ENCODE data around the gene HP1BP3.

- TF ChIP-seq CTCF (IDR thresholded peaks at IDR 0.05; ENCODE audit: poor library complexity, severe bottlenecking) (peak; percentile 15), REST (IDR thresholded peaks at IDR 0.05; ENCODE audit: borderline replicate concordance) (no peak), RAD21 (conservative IDR thresholded peaks at IDR 0.05) (no peak), EP300 (conservative IDR thresholded peaks at IDR 0.05; ENCODE audit: poor library complexity, severe bottlenecking) (no peak), POLR2AphosphoS5 (IDR thresholded peaks at IDR 0.05) (peak; percentile 79), TAF1 (IDR thresholded peaks at IDR 0.05; ENCODE audit: low read depth) (peak; percentile 38), EZH2 (IDR thresholded peaks at IDR 0.05; ENCODE audit: borderline replicate concordance, insufficient read depth, low read length, poor library complexity, severe bottlenecking) (no peak), SMC3 (conservative IDR thresholded peaks at IDR 0.05; ENCODE audit: poor library complexity) (peak; percentile 26)
Measured at GRCh38 chr1:20786253-20787028, 666 bp downstream of the HP1BP3 start.
